ENCODE results near the gene HYLS1.

Gene HYLS1

GRCh38 chr11:125926682-125927081 is 39.2 kb downstream of the HYLS1 start:
- no peaks in the 10 kb centered on the region for H3K9me2 ChIP-seq (replicated peaks; ENCODE audit: control insufficient read depth, low read length)
- H3K79me2 ChIP-seq (ENCODE audit: control insufficient read depth, low read length) = no peaks in the 10 kb centered on the region
- no peak overlapping the region for H3K27ac ChIP-seq (ENCODE audit: low read depth, low read length)
- H3K4me3 ChIP-seq (ENCODE audit: low read length) = no peak overlapping the region
- TF ChIP-seq CTCF (IDR thresholded peaks at IDR 0.05; ENCODE audit: low read depth, low read length, poor library complexity, severe bottlenecking) (no peak), EZH2phosphoT487 (IDR thresholded peaks at IDR 0.05; ENCODE audit: borderline replicate concordance, low read length) (no peak)
- no peaks in the 10 kb centered on the region for H3K9me3 ChIP-seq (ENCODE audit: control insufficient read depth, insufficient read depth, low read length)
- no peak overlapping the region for H3K4me2 ChIP-seq (ENCODE audit: low read length)
- no peaks in the 10 kb centered on the region for H3F3A ChIP-seq (ENCODE audit: control insufficient read depth, insufficient read depth)
- H3K27me3 ChIP-seq (ENCODE audit: control insufficient read depth, low read length) = peaks cover 35% of the 10 kb centered on the region
- no peaks in the 10 kb centered on the region for H3K4me1 ChIP-seq (ENCODE audit: control insufficient read depth, low read length)
- no peaks in the 10 kb centered on the region for H3K36me3 ChIP-seq (ENCODE audit: control insufficient read depth, low read length)
- no peaks in the 10 kb centered on the region for H4K20me1 ChIP-seq (ENCODE audit: control insufficient read depth, insufficient read depth, low read depth, low read length)

- Histone ChIP-seq H3K36me3 (ENCODE audit: control insufficient read depth, low read length) (no peaks in the 10 kb centered on the region), H3K4me1 (ENCODE audit: control insufficient read depth, low read length) (no peaks in the 10 kb centered on the region), H3K27ac (ENCODE audit: low read depth, low read length) (no peak overlapping the region), H3K9me2 (replicated peaks; ENCODE audit: control insufficient read depth, low read length) (no peaks in the 10 kb centered on the region), H3F3A (ENCODE audit: control insufficient read depth, insufficient read depth) (no peaks in the 10 kb centered on the region), H3K9me3 (ENCODE audit: control insufficient read depth, insufficient read depth, low read length) (no peaks in the 10 kb centered on the region), H4K20me1 (ENCODE audit: control insufficient read depth, insufficient read depth, low read depth, low read length) (no peaks in the 10 kb centered on the region), H3K79me2 (ENCODE audit: control insufficient read depth, low read length) (no peaks in the 10 kb centered on the region), H3K4me3 (ENCODE audit: low read length) (no peak overlapping the region), H3K4me2 (ENCODE audit: low read length) (no peak overlapping the region), H3K27me3 (ENCODE audit: control insufficient read depth, low read length) (peaks cover 39% of the 10 kb centered on the region)
- TF ChIP-seq EZH2phosphoT487 (IDR thresholded peaks at IDR 0.05; ENCODE audit: borderline replicate concordance, low read length) = no peak
- TF ChIP-seq CTCF (IDR thresholded peaks at IDR 0.05; ENCODE audit: low read depth, low read length, poor library complexity, severe bottlenecking) = no peak
Observed at GRCh38 chr11:125929445-125930075, 42.1 kb downstream of the HYLS1 start.

GRCh38 chr11:125930076-125930450 is 42.6 kb downstream of the HYLS1 start:
- Histone ChIP-seq H3K27me3 (ENCODE audit: control insufficient read depth, low read length) (peaks cover 41% of the 10 kb centered on the region), H4K20me1 (ENCODE audit: control insufficient read depth, insufficient read depth, low read depth, low read length) (no peaks in the 10 kb centered on the region), H3K4me2 (ENCODE audit: low read length) (no peak overlapping the region), H3K4me3 (ENCODE audit: low read length) (no peak overlapping the region), H3K27ac (ENCODE audit: low read depth, low read length) (no peak overlapping the region), H3K9me3 (ENCODE audit: control insufficient read depth, insufficient read depth, low read length) (no peaks in the 10 kb centered on the region), H3K9me2 (replicated peaks; ENCODE audit: control insufficient read depth, low read length) (no peaks in the 10 kb centered on the region), H3F3A (ENCODE audit: control insufficient read depth, insufficient read depth) (no peaks in the 10 kb centered on the region), H3K4me1 (ENCODE audit: control insufficient read depth, low read length) (no peaks in the 10 kb centered on the region), H3K79me2 (ENCODE audit: control insufficient read depth, low read length) (no peaks in the 10 kb centered on the region), H3K36me3 (ENCODE audit: control insufficient read depth, low read length) (no peaks in the 10 kb centered on the region)
- no peak for TF ChIP-seq CTCF (IDR thresholded peaks at IDR 0.05; ENCODE audit: low read depth, low read length, poor library complexity, severe bottlenecking)
- TF ChIP-seq EZH2phosphoT487 (IDR thresholded peaks at IDR 0.05; ENCODE audit: borderline replicate concordance, low read length) = no peak

Measured in DOHH2 (cell line).